Measurements from ENCODE around the gene TTC21A. TPM values are rescaled to one million over a fixed set of nuclear protein-coding genes. Genes with fewer than 3 reads are reported as not detected.

The TTC21A gene
- total RNA-seq, 1 experiment from 2014 or later: 1.2 TPM

- intact Hi-C loops (cut with micrococcal nuclease): loop anchor here (10.0 kb wide), 1 partner anchor 260 kb away; the partner anchor contains the start of gene SLC25A38
- H3K4me1 ChIP-seq (ENCODE audit: insufficient read depth, low read length): peaks cover 30% of the 10 kb centered on the region
- no peaks in the 10 kb centered on the region for H3K27me3 ChIP-seq (ENCODE audit: low read length)
- no peak for TF ChIP-seq EZH2 (IDR thresholded peaks at IDR 0.05; ENCODE audit: low read length, unreplicated experiment)
- peak; percentile 55 for TF ChIP-seq CTCF (conservative IDR thresholded peaks at IDR 0.05; ENCODE audit: low read depth, low read length)
- ATAC-seq: peak; percentile 47
- ChIA-PET POLR2A (ENCODE audit: unreplicated experiment) (interaction anchor here (0.6 kb wide), 1 partner anchor 16 kb away, joined by 4 read pairs; no protein-coding TSS in a partner anchor), CTCF (interaction anchor here (0.7 to 3.3 kb wide), 3 partner anchors 26 to 163 kb away, joined by 3 to 24 read pairs (median 3); no protein-coding TSS in a partner anchor)
- H4K20me1 ChIP-seq (ENCODE audit: low read length): no peaks in the 10 kb centered on the region
- no peak overlapping the region for H3K9ac ChIP-seq (ENCODE audit: low read length)
- peak overlapping the region; percentile 73 for H3K4me2 ChIP-seq (ENCODE audit: low read length)
- no peak overlapping the region for H2AFZ ChIP-seq (ENCODE audit: low read length)
- peak; percentile 48 for DNase-seq
- no peaks in the 10 kb centered on the region for H3K9me2 ChIP-seq (replicated peaks; ENCODE audit: low read length)
- BruUV-seq (replicated peaks): no TSS peak
- H3K9me3 ChIP-seq (ENCODE audit: low read length): no peaks in the 10 kb centered on the region
- no peaks in the 10 kb centered on the region for H3K36me3 ChIP-seq (ENCODE audit: low read depth, low read length)
- no peaks in the 10 kb centered on the region for H3K79me2 ChIP-seq (ENCODE audit: low read length)
- H3F3A ChIP-seq (ENCODE audit: low read length, unreplicated experiment): no peaks in the 10 kb centered on the region
- peak overlapping the region; percentile 53 for H3K27ac ChIP-seq (ENCODE audit: low read length)
- H3K4me3 ChIP-seq (ENCODE audit: low read length): peak overlapping the region; percentile 17; the same call in 1 of the 2 replicates
Observed at GRCh38 chr3:39124876-39125840, 17.7 kb downstream of the TTC21A start.

GRCh38 chr3:39125841-39126500 lies 18.5 kb downstream of the TTC21A start:
- CTCF ChIA-PET: interaction anchor here (1.0 to 3.3 kb wide), 2 partner anchors 25 to 163 kb away, joined by 3 to 24 read pairs; no protein-coding TSS in a partner anchor
- no peaks in the 10 kb centered on the region for H3K79me2 ChIP-seq (ENCODE audit: low read length)
- H3K27ac ChIP-seq (ENCODE audit: low read length): peak overlapping the region; percentile 53
- BruUV-seq (replicated peaks): no TSS peak
- POLR2A ChIA-PET (ENCODE audit: unreplicated experiment): interaction anchor here (0.5 kb wide), 1 partner anchor 40 kb away, joined by 4 read pairs; no protein-coding TSS in a partner anchor
- no peaks in the 10 kb centered on the region for H3K9me2 ChIP-seq (replicated peaks; ENCODE audit: low read length)
- no peak overlapping the region for H2AFZ ChIP-seq (ENCODE audit: low read length)
- no peaks in the 10 kb centered on the region for H3K36me3 ChIP-seq (ENCODE audit: low read depth, low read length)
- no peak overlapping the region for H3K9ac ChIP-seq (ENCODE audit: low read length)
- H3K4me2 ChIP-seq (ENCODE audit: low read length): peak overlapping the region; percentile 73
- no peaks in the 10 kb centered on the region for H4K20me1 ChIP-seq (ENCODE audit: low read length)
- peak; percentile 94 for ATAC-seq
- DNase-seq: peak; percentile 98
- intact Hi-C loops (cut with micrococcal nuclease): loop anchor here (1.0 to 10.0 kb wide), 6 partner anchors 14 to 259 kb away; partner anchors contain the start of genes GORASP1, SLC25A38 and TTC21A
- no peaks in the 10 kb centered on the region for H3K27me3 ChIP-seq (ENCODE audit: low read length)
- H3K4me3 ChIP-seq (ENCODE audit: low read length): peak overlapping the region; percentile 27
- peaks cover 30% of the 10 kb centered on the region for H3K4me1 ChIP-seq (ENCODE audit: insufficient read depth, low read length)
- TF ChIP-seq CTCF (conservative IDR thresholded peaks at IDR 0.05; ENCODE audit: low read depth, low read length) (no peak), EZH2phosphoT487 (IDR thresholded peaks at IDR 0.05; ENCODE audit: borderline replicate concordance, low read length) (no peak), EZH2 (IDR thresholded peaks at IDR 0.05; ENCODE audit: low read length, unreplicated experiment) (no peak)
- H3K9me3 ChIP-seq (ENCODE audit: low read length): no peaks in the 10 kb centered on the region
- H3F3A ChIP-seq (ENCODE audit: low read length, unreplicated experiment): no peaks in the 10 kb centered on the region
